Osteocyte (in vitro differentiated cells): ENCODE measurements around the gene IL7R. TPM values are rescaled to one million over a fixed set of nuclear protein-coding genes. Genes with fewer than 3 reads are reported as not detected.

Source experiments
- DNase-seq: peaks from one replicate; pipeline ENCODE4 v3.0.0; 2021; ENCODE audit warnings: mixed read lengths; ENCODE audit not compliant: unreplicated experiment; ENCODE audit errors: extremely low spot score
- H3K27ac Mint-ChIP-seq: one replicate; pipeline ENCODE4 v1.8.0; 2021; ENCODE audit warnings: mild to moderate bottlenecking, mixed read lengths; ENCODE audit not compliant: unreplicated experiment
- H3K27me3 Mint-ChIP-seq: one replicate; pipeline ENCODE4 v1.8.0; 2021; ENCODE audit warnings: mixed read lengths; ENCODE audit not compliant: unreplicated experiment
- H3K36me3 Mint-ChIP-seq: one replicate; pipeline ENCODE4 v1.8.0; 2021; ENCODE audit warnings: mixed read lengths; ENCODE audit not compliant: unreplicated experiment
- H3K4me1 Mint-ChIP-seq: one replicate; pipeline ENCODE4 v1.8.0; 2021; ENCODE audit warnings: mixed read lengths; ENCODE audit not compliant: unreplicated experiment
- H3K4me3 Mint-ChIP-seq: one replicate; pipeline ENCODE4 v1.8.0; 2021; ENCODE audit warnings: mild to moderate bottlenecking, moderate library complexity, mixed read lengths; ENCODE audit not compliant: unreplicated experiment
- H3K9me3 Mint-ChIP-seq: one replicate; pipeline ENCODE4 v1.8.0; 2021; ENCODE audit warnings: mixed read lengths; ENCODE audit not compliant: unreplicated experiment
- total RNA-seq: library from RNA; stranded (reverse); gene quantifications from 2 replicates; pipeline ENCODE4 v1.2.1, GENCODE V29; 2021
- TF ChIP-seq, protein P1 (sequence below): fragments of 200-600 bp; sonication (generic); IDR thresholded peaks from 2 replicates; pipeline ENCODE4 v1.5.0; 2021; ENCODE audit warnings: antibody characterized with exemption, mild to moderate bottlenecking, moderate library complexity

Gene IL7R
- total RNA-seq, 1 donor from 2014 or later, result 0.43 TPM

DNA sequence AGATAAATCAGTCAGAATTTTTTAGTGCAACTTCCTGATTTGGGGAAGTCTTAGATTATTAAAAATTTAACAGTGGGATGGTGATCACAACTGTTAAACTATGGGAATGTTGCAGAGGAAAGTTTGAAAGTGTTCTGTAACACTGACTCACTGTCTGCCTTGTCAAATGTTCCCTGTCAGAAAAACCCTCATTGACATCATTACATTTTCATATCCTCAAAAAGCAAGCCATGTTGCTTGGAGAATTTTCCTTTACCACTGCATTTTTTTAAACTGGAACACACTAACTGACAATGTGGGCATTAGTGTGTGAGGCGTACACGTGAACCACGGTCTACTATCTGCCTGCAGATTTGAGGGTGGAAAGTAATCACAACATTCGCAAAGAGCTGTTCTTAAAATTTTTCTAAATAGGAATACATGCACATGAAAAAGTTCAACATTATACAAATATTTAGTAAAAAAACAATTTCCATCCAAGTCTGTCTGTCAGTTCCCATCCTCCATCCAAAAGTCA, 28.6 kb upstream of the IL7R start:
- Mint-ChIP-seq H3K36me3 (no peaks in the 10 kb centered on the region), H3K4me1 (no peaks in the 10 kb centered on the region), H3K4me3 (no peak overlapping the region), H3K27ac (no peak overlapping the region), H3K9me3 (no peaks in the 10 kb centered on the region), H3K27me3 (no peaks in the 10 kb centered on the region)
- DNase-seq, result no peak
- TF ChIP-seq, protein P1, sequence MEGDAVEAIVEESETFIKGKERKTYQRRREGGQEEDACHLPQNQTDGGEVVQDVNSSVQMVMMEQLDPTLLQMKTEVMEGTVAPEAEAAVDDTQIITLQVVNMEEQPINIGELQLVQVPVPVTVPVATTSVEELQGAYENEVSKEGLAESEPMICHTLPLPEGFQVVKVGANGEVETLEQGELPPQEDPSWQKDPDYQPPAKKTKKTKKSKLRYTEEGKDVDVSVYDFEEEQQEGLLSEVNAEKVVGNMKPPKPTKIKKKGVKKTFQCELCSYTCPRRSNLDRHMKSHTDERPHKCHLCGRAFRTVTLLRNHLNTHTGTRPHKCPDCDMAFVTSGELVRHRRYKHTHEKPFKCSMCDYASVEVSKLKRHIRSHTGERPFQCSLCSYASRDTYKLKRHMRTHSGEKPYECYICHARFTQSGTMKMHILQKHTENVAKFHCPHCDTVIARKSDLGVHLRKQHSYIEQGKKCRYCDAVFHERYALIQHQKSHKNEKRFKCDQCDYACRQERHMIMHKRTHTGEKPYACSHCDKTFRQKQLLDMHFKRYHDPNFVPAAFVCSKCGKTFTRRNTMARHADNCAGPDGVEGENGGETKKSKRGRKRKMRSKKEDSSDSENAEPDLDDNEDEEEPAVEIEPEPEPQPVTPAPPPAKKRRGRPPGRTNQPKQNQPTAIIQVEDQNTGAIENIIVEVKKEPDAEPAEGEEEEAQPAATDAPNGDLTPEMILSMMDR, result no peak

DNA sequence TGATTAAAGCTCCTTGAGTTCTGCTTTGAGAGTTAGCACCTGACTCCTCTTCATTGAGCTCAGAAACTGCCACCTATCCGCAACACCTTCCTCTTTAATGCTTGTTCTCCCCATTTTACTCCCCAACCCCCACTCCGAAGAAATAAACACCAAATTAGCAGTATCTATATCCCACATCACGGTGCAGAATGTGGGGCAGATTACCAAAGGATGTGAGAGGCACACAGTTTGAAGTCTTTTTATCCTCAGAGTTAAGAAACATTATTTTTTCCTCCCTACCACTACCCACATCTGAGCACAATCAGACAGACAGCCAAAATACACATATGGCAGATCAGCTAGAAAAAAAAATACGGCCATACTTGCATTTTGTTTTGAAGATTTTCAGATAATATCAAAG, 26.1 kb upstream of the IL7R start:
- no peak overlapping the region for H3K27ac Mint-ChIP-seq

DNA sequence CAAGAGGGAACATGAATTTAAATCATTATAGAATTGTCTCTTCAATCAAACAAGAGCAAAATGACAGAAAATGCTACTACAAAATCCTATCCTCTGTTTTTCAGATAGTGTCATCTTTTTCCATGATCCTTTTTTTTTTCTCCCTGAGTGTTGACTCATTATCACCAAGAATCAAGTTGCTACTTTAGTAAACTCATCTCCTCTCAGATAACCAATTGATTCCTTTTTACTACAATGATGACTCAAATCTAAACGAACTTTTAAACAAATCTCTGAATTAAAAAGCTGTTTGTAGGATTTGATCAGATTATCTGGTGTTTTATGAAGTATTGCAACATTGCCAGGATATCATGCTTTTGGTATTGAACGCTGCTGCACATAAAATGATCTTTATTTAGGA, 23.9 kb upstream of the IL7R start:
- no peaks in the 10 kb centered on the region for H3K9me3 Mint-ChIP-seq
- DNase-seq, result no peak
- H3K27me3 Mint-ChIP-seq, result no peaks in the 10 kb centered on the region
- H3K4me3 Mint-ChIP-seq, result no peak overlapping the region
- no peaks in the 10 kb centered on the region for H3K4me1 Mint-ChIP-seq
- TF ChIP-seq, protein P1, result no peak
- no peaks in the 10 kb centered on the region for H3K36me3 Mint-ChIP-seq
- H3K27ac Mint-ChIP-seq, result no peak overlapping the region

More for the DNA sequence above, 26.1 kb upstream of the IL7R start:
- DNase-seq, result no peak
- no peaks in the 10 kb centered on the region for H3K9me3 Mint-ChIP-seq
- no peaks in the 10 kb centered on the region for H3K4me1 Mint-ChIP-seq
- TF ChIP-seq, protein P1, result no peak
- H3K4me3 Mint-ChIP-seq, result no peak overlapping the region
- H3K36me3 Mint-ChIP-seq, result no peaks in the 10 kb centered on the region
- no peaks in the 10 kb centered on the region for H3K27me3 Mint-ChIP-seq

DNA sequence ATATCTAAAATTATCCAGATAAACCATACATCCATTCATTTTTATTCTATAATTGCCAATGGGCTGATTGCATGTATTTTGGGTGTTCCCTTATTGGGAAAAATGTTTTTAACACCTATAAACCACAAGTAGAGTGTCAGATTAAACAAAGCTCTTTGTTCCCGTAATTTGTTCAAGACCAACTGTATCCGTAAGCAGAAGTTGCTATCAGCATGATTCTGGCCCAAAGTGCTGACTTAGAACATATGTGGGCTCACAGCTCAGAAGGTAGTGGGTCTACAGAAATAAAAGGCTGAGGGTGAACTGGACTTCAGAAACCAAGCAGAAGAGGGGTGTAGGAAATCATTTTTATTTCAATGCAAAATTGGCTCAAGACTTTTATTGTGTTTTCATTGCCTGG, 23.5 kb upstream of the IL7R start:
- no peak overlapping the region for H3K4me3 Mint-ChIP-seq
- H3K27me3 Mint-ChIP-seq, result no peaks in the 10 kb centered on the region
- TF ChIP-seq, protein P1, result no peak
- H3K27ac Mint-ChIP-seq, result no peak overlapping the region
- DNase-seq, result no peak
- no peaks in the 10 kb centered on the region for H3K36me3 Mint-ChIP-seq
- H3K4me1 Mint-ChIP-seq, result peaks cover 2% of the 10 kb centered on the region
- no peaks in the 10 kb centered on the region for H3K9me3 Mint-ChIP-seq

DNA sequence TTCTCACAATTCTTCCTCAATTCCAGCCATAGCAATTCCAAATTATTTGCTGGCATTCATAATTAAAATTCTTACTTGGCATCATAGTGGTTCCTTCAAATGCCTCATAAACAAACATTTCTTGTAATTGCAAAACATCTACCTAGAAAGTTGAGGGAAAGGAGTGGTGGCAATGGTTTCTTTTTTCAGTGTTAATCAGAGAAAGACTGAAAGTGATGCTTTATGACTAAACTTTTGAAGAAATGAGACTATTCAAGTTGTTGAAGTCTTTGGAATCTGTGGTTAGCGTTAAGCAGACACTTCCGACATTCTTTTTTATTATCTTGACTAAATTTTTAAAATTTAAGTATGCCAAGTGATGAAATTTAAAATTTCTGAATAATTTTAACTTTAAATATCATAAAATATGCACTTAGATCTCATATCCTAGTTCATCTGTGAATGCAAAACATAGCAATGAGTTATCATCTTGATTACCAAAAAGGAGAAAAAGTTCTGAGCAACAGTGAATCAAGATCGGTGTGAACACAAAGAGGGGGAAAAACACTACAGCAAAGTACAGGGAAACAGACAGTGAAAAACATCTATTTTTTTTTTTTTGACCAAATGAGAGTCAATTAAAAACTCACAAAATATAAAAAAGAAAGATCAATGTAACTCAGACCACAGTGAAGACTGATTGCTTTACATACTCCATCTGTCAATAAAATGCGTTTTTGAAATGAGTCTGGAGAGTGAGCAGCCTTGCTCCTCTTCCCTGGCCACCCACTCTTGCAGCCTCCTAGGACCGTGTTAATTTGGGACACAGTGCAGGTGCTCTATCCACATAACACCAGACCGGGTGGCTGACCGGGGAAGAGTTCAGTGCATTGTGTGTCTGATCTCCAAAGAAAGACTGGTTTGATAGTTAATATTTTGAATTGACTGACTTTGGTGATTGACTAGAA, 20.6 kb upstream of the IL7R start:
- no peaks in the 10 kb centered on the region for H3K9me3 Mint-ChIP-seq
- TF ChIP-seq, protein P1, result no peak
- no peaks in the 10 kb centered on the region for H3K27me3 Mint-ChIP-seq
- DNase-seq, result no peak
- H3K27ac Mint-ChIP-seq, result no peak overlapping the region
- H3K4me3 Mint-ChIP-seq, result no peak overlapping the region
- H3K36me3 Mint-ChIP-seq, result no peaks in the 10 kb centered on the region
- H3K4me1 Mint-ChIP-seq, result peaks cover 7% of the 10 kb centered on the region
